HFF-Myc (cell line): Measurements from ENCODE around the gene CACNA2D3.

Experiments used
- DNase-seq: peaks from one replicate; pipeline ENCODE4 v3.0.0-alpha.2; 2011; ENCODE audit warnings: low read depth; ENCODE audit errors: extremely low read depth
- H3K4me3 ChIP-seq: replicated peaks from 2 replicates; pipeline ENCODE4 v1.5.1; 2011; ENCODE audit warnings: low read depth, mild to moderate bottlenecking, control low read depth, low read length
- CTCF ChIP-seq: IDR thresholded peaks from 2 replicates; pipeline ENCODE4 v1.5.1; 2012; ENCODE audit warnings: mild to moderate bottlenecking, low read depth, low read length, control low read depth; ENCODE audit errors: missing control alignments

The CACNA2D3 gene

GRCh38 chr3:54259636-54260035, 137.3 kb downstream of the CACNA2D3 start:
- TF ChIP-seq CTCF = no peak
- DNase-seq = no peak
- no peak overlapping the region for H3K4me3 ChIP-seq

GRCh38 chr3:54261141-54261540, 138.8 kb downstream of the CACNA2D3 start:
- DNase-seq = no peak
- no peak for TF ChIP-seq CTCF
- H3K4me3 ChIP-seq = no peak overlapping the region

GRCh38 chr3:54262541-54262940, 140.2 kb downstream of the CACNA2D3 start:
- TF ChIP-seq CTCF = no peak
- no peak for DNase-seq

GRCh38 chr3:54262946-54263345, 140.6 kb downstream of the CACNA2D3 start:
- DNase-seq = no peak
- no peak for TF ChIP-seq CTCF
- H3K4me3 ChIP-seq = no peak overlapping the region

More at GRCh38 chr3:54262541-54262940, 140.2 kb downstream of the CACNA2D3 start:
- H3K4me3 ChIP-seq = no peak overlapping the region

GRCh38 chr3:54264050-54264449, 141.7 kb downstream of the CACNA2D3 start:
- TF ChIP-seq CTCF = no peak
- no peak for DNase-seq
- H3K4me3 ChIP-seq = no peak overlapping the region

- TF ChIP-seq CTCF = no peak
- DNase-seq = no peak
- H3K4me3 ChIP-seq = no peak overlapping the region
These were observed 148.6 kb downstream of the CACNA2D3 start for GRCh38 chr3:54270816-54271526.

- H3K4me3 ChIP-seq = no peak overlapping the region
- DNase-seq = no peak
- TF ChIP-seq CTCF = no peak
These were observed 151.4 kb downstream of the CACNA2D3 start for GRCh38 chr3:54273791-54274190.
